ENCODE data around the gene TMEM41B.
"Not testable (repeated sequence)": the region's sequence is repeated elsewhere in the genome, so short reads cannot be mapped to it uniquely, and the experiment has no call there.

Gene TMEM41B

DNA sequence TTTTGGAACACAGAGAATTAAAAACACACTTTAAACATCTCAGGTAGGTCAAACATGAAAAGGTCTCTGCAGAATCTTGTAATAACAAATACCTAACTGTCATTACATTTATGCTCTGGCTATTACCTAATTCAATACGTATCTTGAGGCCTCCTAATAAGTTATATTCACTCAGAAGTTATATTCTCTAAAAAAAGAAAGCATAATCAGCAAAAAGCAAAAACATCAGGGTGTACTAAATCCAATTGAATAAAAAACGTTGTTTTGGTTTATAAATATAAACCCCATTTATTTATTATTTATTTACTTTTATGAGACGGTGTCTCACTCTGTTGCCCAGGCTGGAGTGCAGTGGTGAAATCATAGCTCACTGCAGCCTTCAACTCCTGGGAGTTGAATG is 10.2 kb downstream of the TMEM41B start:
- no peak for DNase-seq

- no peak for DNase-seq
These were observed 11.9 kb downstream of the TMEM41B start for GRCh38 chr11:9302448-9302847.

GRCh38 chr11:9301720-9302119 is 12.7 kb downstream of the TMEM41B start:
- DNase-seq: no peak

DNA sequence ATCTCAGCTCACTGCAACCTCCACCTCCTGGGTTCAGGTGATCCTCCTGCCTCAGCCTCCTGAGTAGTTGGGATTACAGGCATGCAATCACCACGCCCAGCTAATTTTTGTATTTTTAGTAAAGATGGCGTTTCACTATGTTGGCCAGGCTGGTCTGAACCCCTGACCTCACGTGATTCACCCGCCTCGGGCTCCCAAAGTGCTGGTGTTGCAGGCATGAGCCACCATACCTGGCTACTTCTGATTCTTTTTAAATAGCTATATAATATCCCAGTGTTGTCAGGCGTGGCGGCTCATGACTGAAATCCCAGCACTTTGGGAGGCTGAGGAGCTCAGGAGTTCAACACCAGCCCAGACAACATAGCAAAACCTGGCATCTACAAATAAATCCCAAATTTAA is 20.7 kb downstream of the TMEM41B start:
- DNase-seq: no peak

- no peak for DNase-seq
These were observed 28.4 kb downstream of the TMEM41B start for GRCh38 chr11:9285850-9286587.

DNA sequence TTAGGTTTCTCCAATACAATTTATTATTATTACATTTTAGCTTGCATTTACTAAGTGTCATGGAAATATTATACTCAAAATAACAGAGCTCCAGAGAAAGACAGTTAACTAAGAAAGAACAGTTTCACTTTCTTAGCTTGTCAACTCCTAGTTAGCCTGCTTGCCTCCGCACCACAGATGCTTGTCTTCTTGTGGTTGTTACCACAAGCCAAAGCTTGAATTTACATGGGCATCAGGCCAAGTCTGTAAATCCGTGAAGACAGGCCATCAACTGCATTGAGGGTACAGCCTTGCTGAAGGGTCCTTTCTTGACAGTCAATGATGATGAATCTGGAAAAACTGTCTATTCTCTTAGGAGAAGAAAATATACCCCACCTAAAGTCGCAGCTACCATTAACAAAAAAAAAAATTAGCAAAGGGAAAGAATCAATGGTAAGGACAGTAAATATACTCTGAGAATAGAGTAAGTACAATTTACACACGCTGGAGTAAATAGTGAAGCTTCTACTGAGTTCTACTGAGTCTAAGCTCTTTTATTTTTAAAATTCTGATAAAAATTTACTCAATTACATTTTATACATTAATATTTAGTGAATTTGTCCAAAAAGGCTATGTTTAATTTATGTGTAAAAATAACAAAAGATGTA is 33.6 kb downstream of the TMEM41B start:
- peak; percentile 76 for DNase-seq

- DNase-seq: no peak
These were observed 37.2 kb downstream of the TMEM41B start for GRCh38 chr11:9277176-9277575.

DNA sequence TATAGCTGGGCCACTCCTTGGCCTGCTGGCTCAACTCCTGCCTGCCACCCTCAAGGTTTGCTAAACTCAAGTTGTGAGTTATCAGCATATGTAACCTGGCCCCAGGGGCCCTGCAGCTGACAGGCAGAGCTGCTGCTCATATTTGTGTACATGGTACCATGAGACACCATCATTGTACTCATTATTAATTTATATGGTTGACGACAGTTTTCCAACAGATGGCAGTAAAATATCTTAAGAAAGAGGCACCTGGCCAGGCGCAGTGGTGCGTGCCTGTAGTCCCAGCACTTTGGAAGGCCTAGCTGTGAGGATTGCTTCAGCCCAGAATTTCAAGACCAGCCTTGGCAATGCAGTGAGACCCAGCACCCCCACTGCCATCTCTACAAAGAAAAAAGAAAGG is 37.8 kb downstream of the TMEM41B start:
- DNase-seq: no peak

- DNase-seq: peak; percentile 39
These were observed 39.7 kb downstream of the TMEM41B start for GRCh38 chr11:9274499-9275258.

- DNase-seq: peak; percentile 77
These were observed 40.7 kb downstream of the TMEM41B start for GRCh38 chr11:9273376-9274336.

DNA sequence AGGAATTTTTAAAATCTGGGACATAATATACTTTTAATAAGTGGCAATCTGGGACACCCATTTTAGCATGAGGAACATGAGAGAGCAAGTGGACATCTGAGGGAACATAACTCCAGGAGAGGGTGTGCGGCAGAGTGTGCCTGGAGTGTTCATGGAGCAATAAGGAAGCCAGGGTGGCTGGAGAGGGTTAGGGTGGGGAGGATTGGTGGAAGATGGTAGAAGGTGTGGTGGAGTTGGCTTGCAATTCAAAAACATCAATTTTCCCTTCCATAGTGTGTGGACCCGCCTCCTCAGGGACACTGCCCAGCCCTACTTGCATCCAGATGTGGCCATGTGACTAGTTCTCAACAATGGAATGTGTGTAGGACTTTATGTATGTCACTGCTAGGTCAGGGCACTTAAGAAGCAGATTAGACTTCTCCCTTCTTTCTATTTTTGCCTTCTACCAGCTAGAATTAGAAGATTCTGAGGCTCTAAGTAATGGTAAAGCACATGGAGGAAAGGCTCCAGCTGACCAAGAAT is 44.8 kb downstream of the TMEM41B start:
- peak; percentile 25 for DNase-seq

- no peak for DNase-seq
These were observed 46.7 kb downstream of the TMEM41B start for GRCh38 chr11:9267680-9268079.

DNA sequence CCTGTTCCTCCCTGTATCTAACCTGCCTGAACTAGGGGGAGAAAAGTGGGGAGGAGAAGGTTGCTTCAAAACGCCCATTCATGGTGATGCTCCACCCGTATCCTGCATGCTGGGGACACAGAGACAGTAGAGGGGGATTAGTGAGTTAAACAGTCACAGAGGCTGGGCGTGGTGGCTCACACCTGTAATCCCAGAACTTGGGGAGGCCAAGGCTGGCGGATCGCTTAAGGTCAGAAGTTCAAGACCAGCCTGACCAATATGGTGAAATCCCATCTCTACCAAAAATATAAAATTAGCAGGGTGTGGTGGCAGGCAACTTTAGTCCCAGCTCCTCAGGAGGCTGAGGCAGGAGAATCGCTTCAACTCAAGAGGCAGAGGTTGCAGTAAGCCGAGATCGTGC is 47.5 kb downstream of the TMEM41B start:
- no peak for DNase-seq

- no peak for DNase-seq
These were observed 48.2 kb downstream of the TMEM41B start for GRCh38 chr11:9266132-9266736.

DNA sequence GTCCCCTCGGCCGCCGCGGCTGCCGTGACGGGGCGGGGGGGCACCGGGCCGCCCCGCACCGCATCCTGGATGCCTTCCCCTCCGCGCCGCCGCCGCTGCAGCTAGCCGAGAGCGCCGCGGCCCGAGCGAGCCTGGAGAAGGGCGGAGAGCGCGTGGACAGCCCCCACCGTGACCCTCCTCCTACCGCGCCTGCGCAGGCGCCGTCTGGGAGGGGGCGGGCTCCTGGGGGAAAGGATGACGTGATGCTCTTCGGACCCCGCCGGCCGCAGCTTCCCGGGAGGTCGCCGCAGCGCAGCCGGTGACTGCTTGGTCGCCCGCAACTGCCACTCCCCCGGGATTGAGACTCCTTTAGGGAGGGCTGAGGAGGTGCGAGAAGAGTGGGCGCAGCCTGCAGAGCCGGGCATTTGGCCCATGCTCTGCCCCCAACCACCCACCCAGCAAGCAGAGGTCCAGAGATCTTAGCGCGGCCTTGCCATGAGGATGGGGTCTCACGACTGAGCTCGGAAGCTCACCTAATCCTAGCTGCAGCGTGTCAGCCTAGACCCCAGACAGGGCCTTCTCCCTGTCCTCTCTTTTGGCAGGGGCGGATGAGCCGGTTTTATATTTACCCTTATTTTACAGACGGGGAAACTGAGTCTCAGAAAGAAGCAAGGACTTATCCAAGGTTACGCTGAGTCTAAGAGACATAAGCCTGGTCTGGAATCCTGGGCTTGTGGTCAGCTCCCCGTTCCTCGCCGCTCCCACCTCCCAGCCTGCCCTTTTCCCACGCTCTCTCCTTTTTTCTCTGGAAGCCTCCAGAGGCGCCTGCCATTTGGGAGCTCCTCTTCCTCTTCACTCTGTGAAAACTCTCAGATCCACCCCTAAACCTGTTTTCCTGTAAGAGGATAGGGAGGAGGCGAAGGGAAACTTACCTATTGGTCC is 48.9 kb downstream of the TMEM41B start, which contains the start of gene DENND5A:
Gene DENND5A, minus strand, starts transcription at position 140 of the 921 bp plus-strand sequence. CDS start 281 bp downstream, outside the sequence.
- peak; percentile 87 for DNase-seq

DNA sequence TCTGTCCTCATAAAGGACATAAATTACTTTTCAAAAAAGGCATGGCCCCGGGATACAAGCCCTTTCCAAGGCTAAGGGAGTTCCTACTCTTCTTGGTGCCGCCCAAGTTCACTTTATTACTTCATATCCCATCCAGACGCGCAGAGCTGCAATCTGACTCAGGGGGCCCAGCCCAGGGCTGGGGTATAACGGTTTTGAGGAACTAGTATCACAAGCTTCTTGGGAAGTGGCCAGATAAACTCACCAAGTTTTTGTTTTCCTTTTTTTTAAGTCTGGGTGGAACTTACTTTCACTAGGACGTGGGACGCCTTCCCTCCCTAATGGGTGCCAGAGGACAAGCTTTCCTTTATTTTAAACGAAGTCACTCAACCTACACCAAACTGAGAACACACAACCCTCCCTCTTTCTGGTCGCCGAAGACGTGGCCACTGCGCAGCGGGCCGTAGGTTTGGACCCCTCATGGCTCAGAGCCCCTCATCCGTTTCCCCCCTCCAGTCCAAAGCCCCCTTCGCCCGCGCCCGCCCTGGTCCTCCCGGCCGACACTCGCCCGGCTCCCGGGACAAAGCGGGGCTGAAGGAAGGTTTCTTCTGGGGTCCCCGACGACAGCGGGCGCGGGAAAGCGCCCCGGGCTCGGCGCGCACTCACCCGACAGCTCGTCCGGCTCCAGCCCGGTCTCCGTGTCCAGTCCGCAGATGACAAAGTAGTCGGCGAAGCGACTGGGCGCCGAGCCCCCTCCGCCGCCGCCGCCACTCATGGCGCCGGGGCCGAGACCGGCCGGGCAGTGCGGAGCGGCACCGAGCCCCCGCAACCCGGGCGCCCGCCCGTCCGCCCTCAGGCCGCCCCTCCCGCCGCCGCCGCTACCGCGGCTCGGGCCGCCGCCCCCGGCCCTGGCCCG is 49.8 kb downstream of the TMEM41B start:
- peak; percentile 86 for DNase-seq

DNA sequence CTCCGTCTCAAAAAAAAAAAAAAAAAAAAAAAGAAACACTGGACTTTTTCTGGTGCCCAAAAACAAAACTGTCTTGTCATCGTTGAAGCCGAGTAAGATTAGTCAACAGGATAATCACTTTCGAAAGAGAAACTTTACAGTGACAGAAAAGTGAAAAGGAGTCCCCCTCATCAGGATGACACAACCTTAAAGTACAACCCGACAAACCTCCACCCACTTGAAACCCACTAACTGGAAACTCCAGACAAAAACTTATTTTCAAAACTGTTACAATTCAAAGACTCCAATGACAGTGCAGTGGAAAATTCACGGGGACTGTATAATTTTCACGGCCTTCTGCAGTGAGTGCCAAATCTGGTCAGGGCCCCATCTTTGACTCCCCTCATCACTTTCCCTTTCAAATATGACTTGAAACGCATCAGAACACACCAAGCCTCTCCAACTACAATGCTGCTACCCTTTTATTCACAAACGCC is 50.5 kb downstream of the TMEM41B start:
- DNase-seq: peak; percentile 36

- DNase-seq: not testable (repeated sequence)
These were observed 53.6 kb downstream of the TMEM41B start for GRCh38 chr11:9260838-9261146.

- DNase-seq: no peak
These were observed 54.2 kb downstream of the TMEM41B start for GRCh38 chr11:9259981-9260837.

Measured in fibroblast of skin of right quadriceps (primary cell).